Neural cell (in vitro differentiated cells): ENCODE data around the gene PAK2. TPM values are rescaled to one million over a fixed set of nuclear protein-coding genes. Genes with fewer than 3 reads are reported as not detected.

Experiments used
- H2AFZ ChIP-seq: fragments of 200-600, 300-800 bp; sonication (generic), shearing (Covaris generic); 2 replicates; pipeline ENCODE4 v1.6.0; 2014; ENCODE audit warnings: low read depth, mild to moderate bottlenecking, antibody characterized with exemption, low read length, moderate library complexity
- H3F3A ChIP-seq: fragments of 200-600 bp; shearing (Covaris generic); 2 replicates; pipeline ENCODE4 v1.6.1; 2016; ENCODE audit warnings: mild to moderate bottlenecking, moderate library complexity, mixed read lengths, antibody characterized with exemption, low read length; ENCODE audit not compliant: insufficient read depth, poor library complexity, severe bottlenecking
- H3K27ac ChIP-seq: fragments of 200-600, 300-800 bp; sonication (generic), shearing (Covaris generic); 2 replicates; pipeline ENCODE4 v1.5.1; 2014; ENCODE audit warnings: mild to moderate bottlenecking, low read length, moderate library complexity
- H3K27me3 ChIP-seq: fragments of 300-800, 200-600 bp; sonication (generic), shearing (Covaris generic); 2 replicates; pipeline ENCODE4 v1.6.0; 2014; ENCODE audit warnings: mild to moderate bottlenecking, low read depth, low read length, moderate library complexity; ENCODE audit not compliant: insufficient read depth
- H3K36me3 ChIP-seq: fragments of 300-800, 200-600 bp; sonication (generic), shearing (Covaris generic); 2 replicates; pipeline ENCODE4 v1.5.1; 2014; ENCODE audit warnings: mild to moderate bottlenecking, antibody characterized with exemption, low read length, moderate library complexity; ENCODE audit not compliant: insufficient read depth
- H3K4me2 ChIP-seq: fragments of 300-800, 200-600 bp; sonication (generic), shearing (Covaris generic); 2 replicates; pipeline ENCODE4 v1.6.0; 2014; ENCODE audit warnings: mild to moderate bottlenecking, low read length
- H3K4me3 ChIP-seq: fragments of 300-800, 200-600 bp; sonication (generic), shearing (Covaris generic); 2 replicates; pipeline ENCODE4 v1.5.1; 2014; ENCODE audit warnings: mild to moderate bottlenecking, low read length, moderate library complexity
- H3K79me2 ChIP-seq: fragments of 200-600 bp; shearing (Covaris generic); replicated peaks from 2 replicates; pipeline ENCODE4 v1.6.0; 2014; ENCODE audit warnings: mild to moderate bottlenecking, low read length, moderate library complexity; ENCODE audit not compliant: insufficient read depth
- H3K9ac ChIP-seq: fragments of 300-800, 200-600 bp; sonication (generic), shearing (Covaris generic); 2 replicates; pipeline ENCODE4 v1.6.1; 2016; ENCODE audit warnings: mild to moderate bottlenecking, low read length, mixed read lengths
- H3K9me2 ChIP-seq: fragments of 200-600 bp; shearing (Covaris generic); 2 replicates; pipeline ENCODE4 v1.6.1; 2016; ENCODE audit warnings: mild to moderate bottlenecking, low read length, mixed read lengths; ENCODE audit not compliant: insufficient read depth
- H3K9me3 ChIP-seq: fragments of 200-600, 300-800 bp; sonication (generic), shearing (Covaris generic); 2 replicates; pipeline ENCODE4 v1.6.1; 2016; ENCODE audit warnings: mild to moderate bottlenecking, mixed run types, low read length, moderate library complexity, mixed read lengths
- H4K20me1 ChIP-seq: fragments of 200-600 bp; shearing (Covaris generic); 2 replicates; pipeline ENCODE4 v1.6.1; 2016; ENCODE audit warnings: mild to moderate bottlenecking, mixed run types; ENCODE audit not compliant: insufficient read depth
- CTCF ChIP-seq: fragments of 450-650 bp; IDR thresholded peaks from 2 replicates; pipeline ENCODE4 v1.5.1; 2014; ENCODE audit warnings: antibody characterized with exemption, mild to moderate bottlenecking, moderate library complexity; ENCODE audit not compliant: poor library complexity, severe bottlenecking
- EP300 ChIP-seq: fragments of 450-650 bp; conservative IDR thresholded peaks from 2 replicates; pipeline ENCODE4 v1.6.1; 2014; ENCODE audit warnings: antibody characterized with exemption, mild to moderate bottlenecking, moderate library complexity; ENCODE audit not compliant: poor library complexity, severe bottlenecking
- EZH2 ChIP-seq: fragments of 200-600, 300-800 bp; shearing (Covaris generic), sonication (generic); IDR thresholded peaks from 2 replicates; pipeline ENCODE4 v1.6.1; 2014; ENCODE audit warnings: antibody characterized with exemption, low read length, borderline replicate concordance, mild to moderate bottlenecking; ENCODE audit not compliant: insufficient read depth, poor library complexity, severe bottlenecking
- MXI1 ChIP-seq: fragments of 450-650 bp; conservative IDR thresholded peaks from 2 replicates; pipeline ENCODE4 v1.6.1; 2014; ENCODE audit warnings: antibody characterized with exemption, mild to moderate bottlenecking; ENCODE audit not compliant: poor library complexity, severe bottlenecking
- POLR2AphosphoS5 ChIP-seq: IDR thresholded peaks from 2 replicates; pipeline ENCODE4 v1.6.1; 2012
- RAD21 ChIP-seq: fragments of 450-650 bp; conservative IDR thresholded peaks from 2 replicates; pipeline ENCODE4 v1.6.1; 2014; ENCODE audit warnings: antibody characterized with exemption, mild to moderate bottlenecking, moderate library complexity
- REST ChIP-seq: IDR thresholded peaks from 2 replicates; pipeline ENCODE4 v1.6.1; 2012; ENCODE audit warnings: borderline replicate concordance
- SMC3 ChIP-seq: fragments of 450-650 bp; conservative IDR thresholded peaks from 2 replicates; pipeline ENCODE4 v1.6.1; 2014; ENCODE audit warnings: antibody characterized with exemption, mild to moderate bottlenecking, moderate library complexity; ENCODE audit not compliant: poor library complexity
- TAF1 ChIP-seq: IDR thresholded peaks from 2 replicates; pipeline ENCODE4 v1.6.1; 2012; ENCODE audit warnings: low read depth
- polyA plus RNA-seq: library from polyadenylated mRNA; depleted of rRNA; stranded (reverse); fragments of >200 nt; gene quantifications from 2 replicates; pipeline ENCODE4 v1.2.3, GENCODE V29; 2014

PAK2 gene
- polyA plus RNA-seq, 1 donor from 2014 or later: 40.3 TPM

- TF ChIP-seq TAF1: no peak
- no peak for TF ChIP-seq EP300
- no peak for TF ChIP-seq MXI1
- no peak for TF ChIP-seq SMC3
- TF ChIP-seq POLR2AphosphoS5: no peak
- no peak for TF ChIP-seq RAD21
- TF ChIP-seq REST: no peak
- TF ChIP-seq CTCF: no peak
- TF ChIP-seq EZH2: no peak
- Histone ChIP-seq H3K36me3 (peaks cover 4% of the 10 kb centered on the region), H3K27ac (no peak overlapping the region), H3K27me3 (no peaks in the 10 kb centered on the region), H3K79me2 (peaks cover 46% of the 10 kb centered on the region), H3K9ac (no peak overlapping the region), H3K9me3 (no peaks in the 10 kb centered on the region), H3K4me3 (no peak overlapping the region), H3K4me2 (no peak overlapping the region), H4K20me1 (no peaks in the 10 kb centered on the region), H3K9me2 (no peaks in the 10 kb centered on the region), H3F3A (no peaks in the 10 kb centered on the region), H2AFZ (no peak overlapping the region)
Measured at GRCh38 chr3:196757876-196758739, 18.5 kb downstream of the PAK2 start.

- Histone ChIP-seq H4K20me1 (no peaks in the 10 kb centered on the region), H3K9me2 (no peaks in the 10 kb centered on the region), H3K36me3 (peaks cover 4% of the 10 kb centered on the region), H3K9me3 (no peaks in the 10 kb centered on the region), H3K4me3 (no peak overlapping the region), H3K27ac (no peak overlapping the region), H3K27me3 (no peaks in the 10 kb centered on the region), H2AFZ (no peak overlapping the region), H3K9ac (no peak overlapping the region), H3K79me2 (peaks cover 41% of the 10 kb centered on the region), H3F3A (no peaks in the 10 kb centered on the region), H3K4me2 (no peak overlapping the region)
- no peak for TF ChIP-seq SMC3
- TF ChIP-seq TAF1: no peak
- no peak for TF ChIP-seq POLR2AphosphoS5
- TF ChIP-seq MXI1: no peak
- TF ChIP-seq CTCF: no peak
Measured at GRCh38 chr3:196763179-196763578, 23.5 kb downstream of the PAK2 start.
